Vagina (tissue), 2 donors: Measurements from ENCODE around the gene MAST4.

Source experiments
- CTCF ChIP-seq, 3 experiments: fragments of 450-650 bp in 2 of 3; fragments of 200-600 bp in 1 of 3; sonication (generic) in 1 of 3; IDR thresholded peaks; one replicate each; pipeline ENCODE4 v1.5.1; 2017 to 2019; ENCODE audit warnings: antibody characterized with exemption in 3 of 3, mild to moderate bottlenecking in 2 of 3, moderate library complexity in 2 of 3
- POLR2A ChIP-seq, 2 donors: fragments of 450-650 bp; IDR thresholded peaks; one replicate each; pipeline ENCODE4 v1.6.1; 2017; ENCODE audit warnings: antibody characterized with exemption in 2 of 2, mild to moderate bottlenecking in 2 of 2, moderate library complexity in 2 of 2

GRCh38 chr5:67028371-67028770, 432.2 kb downstream of the MAST4 start:
- TF ChIP-seq CTCF (IDR thresholded peaks at IDR 0.05) (no peak), POLR2A (IDR thresholded peaks at IDR 0.05) (no peak)
